ENCODE results near the gene TTC33. TPM values are rescaled to one million over a fixed set of nuclear protein-coding genes. Genes with fewer than 3 reads are reported as not detected.
"Not testable (repeated sequence)": the region's sequence is repeated elsewhere in the genome, so short reads cannot be mapped to it uniquely, and the experiment has no call there.

The TTC33 gene
- total RNA-seq, 1 donor from 2014 or later: 9.7 TPM

DNA sequence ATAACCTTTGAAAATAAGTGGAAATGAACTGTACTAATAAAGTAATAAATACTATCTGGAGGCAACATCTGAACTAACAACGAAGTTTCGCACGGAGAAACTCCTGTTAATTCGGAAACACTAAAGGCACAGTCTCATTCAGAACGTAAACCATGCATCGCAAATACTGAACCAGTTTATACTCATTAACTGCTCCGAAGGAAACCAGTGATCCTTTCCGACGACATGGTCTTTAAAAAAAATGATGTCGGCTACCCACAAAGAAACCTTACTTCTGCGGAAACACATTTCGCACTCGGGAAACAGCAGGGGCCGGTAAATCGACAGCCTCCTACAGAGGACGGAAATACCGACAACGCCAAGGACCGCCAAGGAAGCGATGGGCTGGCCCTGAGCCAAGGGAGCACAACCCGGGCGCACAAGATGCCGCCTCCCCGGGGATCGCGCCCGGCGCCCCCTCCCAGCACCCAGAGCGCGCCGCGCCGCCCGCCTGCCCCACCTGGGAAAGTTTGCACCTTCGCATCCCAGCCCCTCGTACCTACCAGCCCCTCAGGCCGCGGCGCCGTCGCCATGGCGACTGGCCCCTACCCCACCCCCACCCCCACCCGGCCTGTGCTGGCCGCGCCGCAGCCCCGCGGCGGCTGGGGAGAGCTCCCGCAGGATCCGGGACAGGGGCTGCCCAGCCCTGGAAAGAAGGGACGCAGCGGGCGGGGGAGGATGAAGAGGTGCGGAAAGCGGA lies 41.7 kb upstream of the TTC33 start:
- no peaks in the 10 kb centered on the region for H3K27me3 ChIP-seq (ENCODE audit: control insufficient read depth, insufficient read depth, low read length)
- TF ChIP-seq, protein P1, sequence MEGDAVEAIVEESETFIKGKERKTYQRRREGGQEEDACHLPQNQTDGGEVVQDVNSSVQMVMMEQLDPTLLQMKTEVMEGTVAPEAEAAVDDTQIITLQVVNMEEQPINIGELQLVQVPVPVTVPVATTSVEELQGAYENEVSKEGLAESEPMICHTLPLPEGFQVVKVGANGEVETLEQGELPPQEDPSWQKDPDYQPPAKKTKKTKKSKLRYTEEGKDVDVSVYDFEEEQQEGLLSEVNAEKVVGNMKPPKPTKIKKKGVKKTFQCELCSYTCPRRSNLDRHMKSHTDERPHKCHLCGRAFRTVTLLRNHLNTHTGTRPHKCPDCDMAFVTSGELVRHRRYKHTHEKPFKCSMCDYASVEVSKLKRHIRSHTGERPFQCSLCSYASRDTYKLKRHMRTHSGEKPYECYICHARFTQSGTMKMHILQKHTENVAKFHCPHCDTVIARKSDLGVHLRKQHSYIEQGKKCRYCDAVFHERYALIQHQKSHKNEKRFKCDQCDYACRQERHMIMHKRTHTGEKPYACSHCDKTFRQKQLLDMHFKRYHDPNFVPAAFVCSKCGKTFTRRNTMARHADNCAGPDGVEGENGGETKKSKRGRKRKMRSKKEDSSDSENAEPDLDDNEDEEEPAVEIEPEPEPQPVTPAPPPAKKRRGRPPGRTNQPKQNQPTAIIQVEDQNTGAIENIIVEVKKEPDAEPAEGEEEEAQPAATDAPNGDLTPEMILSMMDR (IDR thresholded peaks at IDR 0.05; ENCODE audit: insufficient read depth, low read length, severe bottlenecking): no peak
- FAIRE-seq (no peak), DNase-seq (ENCODE audit: low read depth) (peak; percentile 37)
- H3K36me3 ChIP-seq (ENCODE audit: control insufficient read depth, insufficient read depth, low read length): no peaks in the 10 kb centered on the region
- H3K4me3 ChIP-seq (ENCODE audit: low read depth, low read length): peak overlapping the region; percentile 71

DNA sequence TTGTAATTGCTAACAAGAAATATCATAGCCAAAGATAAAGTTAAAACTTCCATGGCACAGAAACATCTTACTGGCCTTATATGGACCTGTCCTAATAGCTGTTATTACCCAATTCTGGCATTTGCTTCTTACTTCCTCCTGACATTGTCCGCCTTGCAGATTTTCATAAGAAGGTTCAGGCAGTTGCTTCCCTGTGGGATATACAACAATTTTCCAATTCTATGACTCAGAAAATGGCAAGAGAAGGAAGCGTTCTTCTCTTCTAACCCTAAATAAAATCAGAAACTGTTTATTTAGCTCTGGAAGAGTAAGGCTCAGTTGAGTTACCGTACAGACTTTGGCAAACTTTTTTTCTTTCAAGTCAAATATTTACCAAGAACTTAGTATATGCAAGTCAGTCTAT lies 40.7 kb upstream of the TTC33 start:
- no peak for FAIRE-seq
- TF ChIP-seq, protein P1 (IDR thresholded peaks at IDR 0.05; ENCODE audit: insufficient read depth, low read length, severe bottlenecking): no peak
- peak; percentile 54 for DNase-seq (ENCODE audit: low read depth)
- peak overlapping the region; percentile 2 for H3K4me3 ChIP-seq (ENCODE audit: low read depth, low read length)
- H3K27me3 ChIP-seq (ENCODE audit: control insufficient read depth, insufficient read depth, low read length): no peaks in the 10 kb centered on the region
- H3K36me3 ChIP-seq (ENCODE audit: control insufficient read depth, insufficient read depth, low read length): no peaks in the 10 kb centered on the region

GRCh38 chr5:40794877-40795276 lies 39.1 kb upstream of the TTC33 start:
- not testable (repeated sequence) for FAIRE-seq; H3K27me3 ChIP-seq (ENCODE audit: control insufficient read depth, insufficient read depth, low read length)

GRCh38 chr5:40794340-40794739 lies 38.6 kb upstream of the TTC33 start:
- not testable (repeated sequence) for FAIRE-seq; DNase-seq (ENCODE audit: low read depth); H3K27me3 ChIP-seq (ENCODE audit: control insufficient read depth, insufficient read depth, low read length); H3K36me3 ChIP-seq (ENCODE audit: control insufficient read depth, insufficient read depth, low read length); H3K4me3 ChIP-seq (ENCODE audit: low read depth, low read length)

More at GRCh38 chr5:40794877-40795276, 39.1 kb upstream of the TTC33 start:
- not testable (repeated sequence) for DNase-seq (ENCODE audit: low read depth); H3K36me3 ChIP-seq (ENCODE audit: control insufficient read depth, insufficient read depth, low read length); H3K4me3 ChIP-seq (ENCODE audit: low read depth, low read length)

DNA sequence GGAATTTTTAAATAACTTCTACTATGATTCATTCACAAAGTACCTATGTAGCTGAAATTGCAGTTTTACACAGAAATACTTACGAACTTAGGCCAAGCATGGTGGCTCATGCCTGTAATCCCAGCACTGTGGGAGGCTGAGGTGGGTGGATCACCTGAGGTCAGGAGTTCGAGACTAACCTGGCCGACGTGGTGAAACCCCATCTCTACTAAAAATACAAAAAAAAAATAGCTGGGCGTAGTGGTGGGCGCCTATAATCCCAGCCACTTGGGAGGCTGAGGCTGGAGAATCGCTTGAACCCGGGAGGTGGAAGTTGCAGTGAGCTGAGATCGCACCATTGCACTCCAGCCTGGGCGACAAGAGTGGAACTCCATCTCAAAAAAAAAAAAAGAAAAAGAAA lies 36.9 kb upstream of the TTC33 start:
- not testable (repeated sequence) for H3K36me3 ChIP-seq (ENCODE audit: control insufficient read depth, insufficient read depth, low read length); FAIRE-seq; H3K4me3 ChIP-seq (ENCODE audit: low read depth, low read length); DNase-seq (ENCODE audit: low read depth); H3K27me3 ChIP-seq (ENCODE audit: control insufficient read depth, insufficient read depth, low read length)

DNA sequence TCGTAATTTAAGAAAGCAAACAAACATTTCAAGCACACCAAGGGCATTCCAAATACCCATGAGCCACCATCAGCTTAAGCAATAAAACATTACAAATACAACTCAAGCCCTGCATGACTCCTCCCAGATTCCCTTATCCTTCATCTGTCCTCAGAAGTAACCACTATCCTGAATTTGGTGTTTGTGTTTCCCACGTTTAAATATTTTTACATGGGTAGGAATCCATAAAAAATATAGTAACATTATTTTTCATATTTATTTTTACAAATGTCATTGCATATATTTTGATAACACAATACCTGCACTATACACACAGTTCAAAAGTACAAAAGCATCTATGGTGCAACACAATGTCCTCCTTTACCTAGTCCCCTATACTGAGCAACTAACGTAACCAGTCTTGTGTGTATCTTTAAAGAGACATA lies 36.0 kb upstream of the TTC33 start:
- FAIRE-seq (no peak), DNase-seq (ENCODE audit: low read depth) (peak; percentile 24)
- TF ChIP-seq, protein P1 (IDR thresholded peaks at IDR 0.05; ENCODE audit: insufficient read depth, low read length, severe bottlenecking): no peak
- no peaks in the 10 kb centered on the region for H3K27me3 ChIP-seq (ENCODE audit: control insufficient read depth, insufficient read depth, low read length)
- H3K4me3 ChIP-seq (ENCODE audit: low read depth, low read length): no peak overlapping the region
- H3K36me3 ChIP-seq (ENCODE audit: control insufficient read depth, insufficient read depth, low read length): no peaks in the 10 kb centered on the region

DNA sequence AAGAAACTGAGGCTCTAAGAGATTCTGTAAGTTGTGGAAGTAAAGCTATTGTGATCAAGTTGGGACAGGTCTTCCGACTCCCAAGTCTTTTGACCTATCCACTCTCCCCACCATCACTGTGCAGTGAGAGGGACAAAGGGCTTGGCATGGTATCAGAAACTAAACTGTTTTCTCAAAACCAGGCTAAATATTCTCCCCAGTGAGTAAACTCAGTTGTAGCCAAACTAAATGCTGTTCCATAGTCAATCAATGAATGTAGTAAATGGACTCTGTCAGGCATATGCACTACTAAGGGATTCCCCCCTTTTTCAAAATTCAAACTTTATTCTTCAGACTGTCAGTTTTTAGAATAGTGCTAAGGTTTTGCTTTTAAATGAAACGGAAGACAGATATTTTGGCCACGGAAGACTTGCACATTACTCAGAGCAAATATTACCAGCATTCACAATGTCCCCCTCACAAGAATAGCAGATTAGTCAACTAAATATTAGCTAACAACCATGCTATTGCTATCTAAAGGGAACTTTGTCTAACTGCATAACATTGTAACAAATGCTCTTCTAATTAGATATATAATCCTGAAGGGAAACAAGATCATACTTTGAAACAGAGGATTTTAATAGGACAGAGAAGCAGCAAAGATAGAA lies 35.3 kb upstream of the TTC33 start:
- FAIRE-seq (no peak), DNase-seq (ENCODE audit: low read depth) (peak; percentile 72)
- H3K4me3 ChIP-seq (ENCODE audit: low read depth, low read length): no peak overlapping the region
- H3K36me3 ChIP-seq (ENCODE audit: control insufficient read depth, insufficient read depth, low read length): no peaks in the 10 kb centered on the region
- TF ChIP-seq, protein P1 (IDR thresholded peaks at IDR 0.05; ENCODE audit: insufficient read depth, low read length, severe bottlenecking): no peak
- no peaks in the 10 kb centered on the region for H3K27me3 ChIP-seq (ENCODE audit: control insufficient read depth, insufficient read depth, low read length)

DNA sequence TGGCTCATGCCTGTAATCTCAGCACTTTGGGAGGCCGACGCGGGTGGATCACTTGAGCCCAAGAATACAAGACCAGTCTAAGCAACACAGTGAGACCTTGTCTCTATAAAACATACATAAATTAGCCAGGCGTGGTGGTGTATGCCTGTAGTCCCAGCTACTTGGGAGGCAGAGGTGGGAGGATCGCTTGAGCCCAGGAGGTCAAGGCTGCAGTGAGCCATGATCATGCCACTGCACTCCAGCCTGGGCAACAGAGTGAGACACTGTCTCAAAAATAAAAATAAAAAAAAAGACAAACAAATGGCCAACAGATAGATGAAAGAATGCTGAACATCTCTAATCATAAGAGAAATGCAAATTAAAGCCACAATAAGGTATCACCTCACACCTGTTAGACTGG lies 33.2 kb upstream of the TTC33 start:
- not testable (repeated sequence) for FAIRE-seq; DNase-seq (ENCODE audit: low read depth); H3K36me3 ChIP-seq (ENCODE audit: control insufficient read depth, insufficient read depth, low read length); H3K27me3 ChIP-seq (ENCODE audit: control insufficient read depth, insufficient read depth, low read length); H3K4me3 ChIP-seq (ENCODE audit: low read depth, low read length)

Data from bronchial epithelial cell (primary cell).